GM18867 (cell line): ENCODE data around the gene MYH1.
"Not testable (repeated sequence)": the region's sequence is repeated elsewhere in the genome, so short reads cannot be mapped to it uniquely, and the experiment has no call there.

Experiments
- ATAC-seq: cut with Tn5 transposase; IDR thresholded peaks from one replicate; pipeline ENCODE4 v1.9.1; 2021; ENCODE audit warnings: mild to moderate bottlenecking, moderate library complexity; ENCODE audit not compliant: unreplicated experiment

MYH1 gene

DNA sequence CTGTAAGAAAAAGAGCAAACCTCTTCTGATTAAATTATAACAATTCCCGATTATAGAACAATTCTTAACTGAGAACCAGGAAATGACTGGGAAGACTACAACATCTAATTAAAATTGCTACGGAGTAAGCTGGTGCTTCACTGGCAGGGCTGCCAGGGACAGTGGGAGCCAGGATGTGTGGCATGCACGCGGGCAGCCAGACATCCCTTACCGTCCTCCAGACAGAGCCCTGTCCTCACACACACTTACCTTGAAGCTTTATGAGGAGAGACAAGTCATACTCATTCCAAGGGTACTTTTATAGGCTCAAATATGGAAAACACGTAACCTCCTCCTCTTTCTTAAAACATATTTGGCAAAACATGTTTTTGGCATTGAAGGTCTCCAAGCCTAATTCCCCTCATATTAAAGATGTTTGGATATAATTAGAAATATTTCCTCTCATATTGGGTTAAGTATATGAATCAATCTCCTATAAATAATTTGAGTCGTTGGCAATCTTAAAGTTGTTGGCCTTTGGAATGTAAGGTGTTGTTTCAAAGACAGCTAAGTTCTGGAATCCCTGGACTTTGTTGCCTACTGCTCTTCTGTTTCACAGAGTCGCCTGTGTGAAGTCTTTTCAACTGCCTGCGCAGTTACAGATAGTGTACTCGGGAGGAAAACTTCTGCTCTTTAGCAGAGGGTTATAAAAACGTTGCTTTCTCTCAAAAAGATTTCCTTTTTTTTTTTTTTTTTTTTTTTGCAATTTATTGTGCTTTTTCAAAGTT lies at the start of gene MYH1:
Gene MYH1 (minus strand): TSS at position 272 of the 767 bp plus-strand sequence. CDS start 1,900 bp downstream, outside the sequence.
- no peak for ATAC-seq

DNA sequence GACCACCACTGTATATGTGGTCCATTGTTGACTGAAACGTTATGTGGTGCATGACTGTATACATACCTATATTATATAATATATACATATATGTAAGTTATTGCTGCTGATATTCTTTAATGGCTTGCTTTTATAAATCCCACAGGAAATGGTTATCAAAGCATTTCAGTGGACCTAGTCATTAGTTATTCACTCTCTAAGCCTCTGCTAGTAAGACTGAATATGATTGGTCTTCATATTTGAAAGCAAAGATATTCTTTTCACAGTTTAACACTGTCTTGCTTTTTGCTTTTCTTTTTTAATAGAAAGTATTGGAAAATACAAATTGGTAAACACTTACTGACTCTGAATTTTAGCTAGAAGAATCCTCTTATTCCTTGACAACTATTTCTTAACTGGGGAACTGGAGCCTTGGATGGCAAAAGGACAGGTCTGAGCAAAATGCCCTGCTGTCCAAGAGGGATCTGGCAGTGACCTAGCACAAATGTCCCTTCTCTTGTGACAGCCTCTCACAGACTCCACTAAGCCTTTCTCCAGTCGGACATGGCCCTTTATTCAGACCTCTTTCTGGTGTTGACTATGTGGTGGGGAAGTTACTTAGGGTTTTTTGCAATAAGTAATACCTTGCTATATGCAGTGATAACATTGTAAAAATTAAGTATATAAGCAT lies 45.8 kb upstream of the MYH1 start:
- ATAC-seq = no peak

DNA sequence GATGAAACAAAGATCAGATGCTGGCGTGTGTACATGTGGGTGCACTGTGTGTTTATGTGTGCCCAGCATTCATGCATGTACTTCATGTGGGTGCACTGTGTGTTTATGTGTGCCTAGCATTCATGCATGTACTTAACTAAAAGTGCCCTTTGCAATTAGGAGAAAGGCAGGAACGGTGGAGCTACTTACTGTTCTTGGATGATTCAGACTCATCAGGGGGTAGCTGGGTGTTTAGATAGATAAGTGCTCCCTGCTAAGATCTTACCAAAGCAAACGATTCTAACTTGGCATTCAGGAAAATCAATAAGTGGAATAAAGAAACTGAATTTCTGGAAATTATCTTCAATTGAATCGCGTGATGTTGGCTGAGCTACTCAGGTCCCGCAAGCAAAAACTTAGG lies 39.7 kb upstream of the MYH1 start:
- ATAC-seq = no peak

DNA sequence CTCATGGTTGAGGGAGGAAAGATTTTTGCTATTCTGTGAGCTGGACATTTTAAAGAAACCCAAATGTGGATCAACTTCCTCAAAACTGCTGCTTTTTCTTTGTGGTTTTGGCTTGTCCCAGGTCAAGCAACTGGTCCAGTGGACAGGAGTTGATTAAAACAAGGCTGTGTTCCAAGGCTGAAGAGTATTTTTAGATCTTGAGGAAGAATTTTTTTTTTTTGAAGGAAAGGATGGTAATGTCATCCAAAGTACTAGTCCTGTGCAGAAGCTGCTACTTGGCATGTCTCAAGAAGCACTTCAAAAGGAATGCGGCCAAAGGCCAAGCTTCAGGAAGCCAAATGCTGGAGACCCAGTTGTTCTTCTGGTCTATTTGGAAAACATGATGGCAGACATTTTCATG lies 39.1 kb upstream of the MYH1 start:
- no peak for ATAC-seq

DNA sequence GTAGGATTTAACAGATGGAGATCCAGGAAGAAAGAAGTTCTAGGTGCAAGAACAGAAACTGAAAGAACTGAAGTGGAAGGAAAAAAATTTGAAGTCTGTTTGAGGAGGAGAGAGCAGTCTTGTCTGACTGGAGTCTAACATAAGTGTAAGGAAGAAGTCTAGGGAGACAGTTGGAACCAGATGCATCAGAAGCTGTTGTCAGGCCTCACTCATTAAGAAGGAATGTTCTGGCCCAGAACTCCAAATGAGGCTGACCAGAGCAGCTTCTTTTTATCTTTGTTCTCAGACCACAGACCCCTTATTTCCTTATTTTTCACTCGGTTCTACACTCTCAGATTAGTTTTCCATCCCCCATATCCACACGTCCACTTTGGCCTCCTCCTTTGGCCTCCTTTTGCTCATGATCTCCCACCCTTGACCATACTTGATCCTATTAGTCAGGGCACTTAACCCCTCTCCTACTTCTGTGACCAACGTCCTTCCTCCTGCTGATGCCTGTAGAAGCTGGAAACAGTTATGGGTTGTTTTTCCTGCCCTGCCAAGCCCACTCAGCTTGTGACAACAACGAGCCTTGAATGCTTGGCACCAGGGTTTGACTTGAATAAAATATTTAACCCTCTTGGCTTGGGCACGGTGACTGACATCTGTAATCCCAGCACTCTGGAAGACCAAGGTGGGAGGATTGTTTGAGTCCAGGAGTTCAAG lies 38.1 kb upstream of the MYH1 start:
- no peak for ATAC-seq

DNA sequence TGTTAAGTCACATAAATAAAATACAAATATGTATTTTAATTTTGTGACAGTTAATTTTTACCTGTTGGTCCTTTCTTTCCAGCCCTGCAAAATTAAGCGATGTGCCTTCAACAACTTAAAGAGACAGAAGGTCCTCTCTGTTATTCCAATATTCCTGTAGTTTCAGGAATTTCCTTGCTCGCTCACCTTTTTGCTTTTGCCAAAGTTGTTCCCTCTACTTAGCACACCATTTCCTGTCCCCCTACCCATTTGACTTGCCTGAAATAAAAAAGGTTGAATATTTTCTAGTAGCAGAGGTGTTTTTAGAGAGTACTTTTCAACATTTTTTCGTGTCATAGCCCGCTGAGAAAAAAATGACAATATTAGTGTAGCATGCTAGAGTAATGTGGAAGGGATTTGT lies 31.7 kb upstream of the MYH1 start:
- ATAC-seq = no peak

DNA sequence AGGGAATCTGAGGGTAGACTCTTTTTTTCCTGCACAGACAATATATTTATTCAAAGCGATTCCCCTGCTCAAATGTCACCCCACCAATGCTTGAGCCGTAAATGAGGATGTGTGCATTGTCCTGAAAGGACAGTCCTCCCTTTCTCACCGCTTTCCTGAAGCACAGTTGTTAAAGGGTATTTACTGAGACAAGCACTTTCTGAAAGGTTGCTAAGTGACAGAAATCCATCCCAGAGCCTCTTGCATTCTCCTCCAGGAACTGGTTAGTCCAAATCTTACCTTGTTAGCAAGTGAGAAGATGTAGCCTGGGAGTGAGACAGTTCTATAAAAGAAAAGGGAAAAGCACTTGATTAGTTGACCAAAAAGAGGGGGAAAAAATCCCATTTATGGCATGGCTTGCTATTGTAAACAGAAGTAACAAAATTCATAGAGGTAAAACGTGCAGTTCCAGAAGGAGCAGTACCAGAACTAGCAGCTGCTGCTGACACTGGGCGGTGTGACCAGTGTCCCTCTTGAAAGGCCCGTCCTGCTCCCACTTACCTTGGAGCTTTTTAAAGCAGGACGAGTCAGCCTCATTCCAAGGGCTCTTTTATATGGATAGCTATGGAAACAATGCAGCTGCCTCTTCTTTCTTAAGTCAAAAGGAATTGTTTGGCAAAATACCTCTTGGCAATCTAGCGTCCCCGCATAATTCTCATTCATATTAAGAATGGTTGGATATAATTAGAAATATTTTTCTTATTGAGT lies 30.9 kb upstream of the MYH1 start, which contains the start of gene MYH2:
Gene MYH2 (minus strand): TSS at position 563 of the 747 bp plus-strand sequence. CDS start 1,738 bp downstream, outside the sequence.
- ATAC-seq = no peak

DNA sequence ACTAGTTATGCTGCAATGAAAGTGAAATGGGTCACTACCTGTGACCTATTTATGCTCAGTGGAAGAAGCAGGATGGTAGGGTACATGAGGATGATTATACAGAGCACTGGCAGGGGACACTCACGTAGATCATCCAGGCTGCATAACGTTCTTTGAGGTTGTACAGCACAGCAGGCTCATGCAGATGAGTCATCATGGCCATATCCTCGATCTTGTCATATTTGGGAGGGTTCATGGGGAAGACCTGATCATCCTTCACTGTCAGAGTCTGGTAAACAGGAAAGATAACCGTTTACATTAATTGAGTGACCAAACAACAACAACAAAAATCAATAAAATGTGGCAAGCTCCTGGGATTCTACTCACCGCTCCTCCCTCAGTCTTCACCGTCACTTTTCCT lies 29.0 kb upstream of the MYH1 start:
- ATAC-seq = no peak

DNA sequence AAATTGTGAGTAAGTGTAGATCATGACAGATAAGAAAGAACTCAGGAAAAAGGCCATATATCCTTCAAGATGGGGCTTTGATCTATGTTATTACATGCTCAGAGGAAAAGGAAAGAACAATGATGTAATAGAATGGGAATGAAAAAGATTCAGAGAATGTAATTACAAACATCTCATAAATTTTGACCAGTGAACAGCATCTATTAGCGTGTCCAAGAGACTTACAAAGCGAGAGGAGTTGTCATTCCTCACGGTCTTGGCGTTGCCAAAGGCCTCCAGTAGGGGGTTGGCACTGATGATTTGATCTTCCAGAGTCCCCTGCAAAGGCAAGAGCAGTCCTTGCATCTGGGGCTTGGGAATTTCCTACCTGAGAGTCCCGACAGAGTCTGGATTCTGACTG lies 25.1 kb upstream of the MYH1 start:
- not testable (repeated sequence) for ATAC-seq

DNA sequence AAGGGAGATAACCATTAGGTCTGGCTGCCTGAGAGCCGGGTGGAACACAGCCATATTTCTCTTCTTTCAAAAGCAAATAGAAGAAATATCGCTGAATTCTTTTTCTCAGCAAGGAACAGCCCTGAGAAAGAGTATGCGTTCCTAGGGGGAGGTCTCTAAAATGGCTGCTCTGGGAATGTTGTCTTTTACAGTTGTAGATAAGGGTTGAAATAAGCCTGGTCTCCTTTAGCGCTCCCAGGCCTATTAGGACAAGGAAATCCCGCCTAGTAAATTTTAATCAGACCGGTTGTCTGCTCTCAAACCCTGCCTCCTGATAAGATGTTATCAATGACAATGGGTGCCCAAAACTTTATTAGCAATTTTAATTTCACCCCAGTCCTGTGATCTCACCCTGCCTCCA lies 22.8 kb upstream of the MYH1 start:
- not testable (repeated sequence) for ATAC-seq

DNA sequence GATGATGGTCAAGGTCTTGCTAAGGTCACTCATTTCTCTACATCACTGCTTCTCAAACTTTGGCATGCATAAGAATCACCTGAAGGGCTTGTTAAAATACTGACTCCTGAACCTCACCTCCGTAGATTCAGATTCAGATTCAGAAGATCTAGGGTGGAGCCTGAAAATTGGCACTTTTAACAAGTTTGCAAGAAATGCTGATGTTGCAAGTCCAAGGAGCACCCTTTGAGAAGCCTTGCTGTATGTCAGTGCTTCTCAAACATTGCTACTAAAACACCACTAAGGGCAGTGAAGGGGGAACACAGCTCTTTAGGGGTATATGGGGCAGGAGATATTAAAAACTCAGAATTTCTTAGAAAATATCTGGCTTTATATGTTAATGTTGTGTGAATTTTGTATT lies 13.7 kb upstream of the MYH1 start:
- ATAC-seq = no peak

DNA sequence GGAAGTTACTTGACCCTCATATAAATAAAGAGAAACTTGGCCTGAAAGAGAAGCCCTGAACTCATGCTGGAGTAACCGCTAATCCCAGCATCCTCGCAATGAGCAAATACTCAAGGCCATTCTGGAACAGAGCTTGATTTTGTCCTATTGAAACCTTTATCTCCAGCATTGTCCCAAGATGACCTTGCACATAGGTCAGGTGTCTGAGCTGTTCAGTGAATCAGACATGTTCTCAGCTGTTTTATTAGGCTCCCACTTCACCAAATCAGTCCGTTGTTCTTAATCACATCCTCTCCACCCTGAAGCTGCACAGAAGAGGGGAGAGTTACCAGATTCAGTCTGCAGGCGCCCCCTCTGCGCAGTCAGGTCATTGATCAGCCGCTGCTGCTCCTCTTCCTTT lies 9.1 kb upstream of the MYH1 start:
- no peak for ATAC-seq

DNA sequence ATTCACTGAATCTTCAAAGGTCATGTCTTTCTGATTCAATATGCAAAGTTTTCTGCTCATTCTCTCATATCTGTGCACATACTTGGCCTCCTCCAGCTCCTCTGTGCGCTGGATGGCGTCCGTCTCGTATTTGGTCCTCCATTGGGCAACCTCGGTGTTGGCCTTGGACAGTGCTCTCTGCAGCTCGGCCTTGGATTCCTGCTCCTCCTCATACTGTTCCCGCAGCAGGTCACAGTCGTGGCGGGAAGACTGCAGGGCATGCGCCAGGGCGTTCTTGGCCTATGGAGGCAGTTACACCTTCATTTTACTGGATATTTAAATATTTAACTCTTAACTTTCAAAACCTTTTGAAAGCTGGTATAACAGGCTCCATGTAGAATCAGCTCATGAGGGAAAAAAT lies 8.2 kb upstream of the MYH1 start:
- ATAC-seq = no peak

DNA sequence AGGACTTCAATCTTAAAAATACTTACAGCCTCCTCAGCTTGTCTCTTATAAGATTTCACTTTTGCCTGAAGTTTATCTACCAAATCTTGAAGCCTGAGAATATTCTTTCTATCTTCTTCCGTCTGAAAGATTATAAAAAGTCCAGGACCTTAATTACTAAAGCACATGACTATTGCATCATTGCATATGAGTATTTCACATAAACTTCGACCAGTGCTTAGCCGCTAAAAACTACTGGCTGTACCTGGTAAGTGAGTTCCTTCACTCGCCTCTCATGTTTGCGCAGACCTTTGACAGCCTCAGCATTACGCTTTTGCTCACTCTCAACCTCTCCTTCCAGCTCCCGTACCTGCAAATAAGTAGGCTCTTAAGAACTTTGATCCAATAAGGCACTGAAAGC lies 4.7 kb upstream of the MYH1 start:
- no peak for ATAC-seq

DNA sequence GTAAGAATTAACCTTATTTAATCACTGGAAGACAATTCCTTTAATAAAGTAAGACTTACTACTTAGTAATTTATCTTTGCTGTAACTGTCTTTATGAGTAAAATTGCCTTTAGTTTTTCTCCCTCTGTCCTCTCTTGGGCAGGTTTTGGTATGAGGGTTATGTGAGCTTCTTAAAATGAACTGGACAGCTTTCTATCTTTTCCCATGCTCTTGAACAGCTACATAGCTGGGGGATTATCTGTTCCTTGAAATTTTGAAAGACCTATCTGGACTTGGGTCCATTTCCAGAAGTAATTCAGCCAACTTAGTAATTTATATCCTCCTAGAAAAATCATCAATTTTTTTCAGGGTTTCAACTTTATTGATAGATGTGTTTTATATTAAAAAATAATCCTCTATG lies 3.6 kb upstream of the MYH1 start:
- no peak for ATAC-seq

DNA sequence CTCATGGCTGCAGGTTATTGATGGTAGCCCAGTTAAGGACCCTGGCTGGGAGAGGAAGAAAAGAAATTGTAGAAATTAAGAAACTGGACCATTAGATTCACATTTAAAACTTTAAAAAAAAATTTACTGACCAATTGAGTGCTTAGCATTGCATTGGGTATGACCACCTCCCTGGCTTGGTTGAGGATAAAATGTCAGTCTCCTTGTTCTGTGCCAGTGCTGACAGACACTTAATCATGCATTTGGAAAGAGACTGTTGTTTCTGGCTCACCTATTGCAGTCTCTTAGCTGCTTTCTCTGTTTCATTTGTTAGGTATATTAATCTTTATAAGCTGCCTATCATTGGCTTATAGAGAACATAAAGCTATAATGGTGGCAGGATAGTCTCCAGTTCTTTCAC lies 1.7 kb downstream of the MYH1 start:
- ATAC-seq = no peak

DNA sequence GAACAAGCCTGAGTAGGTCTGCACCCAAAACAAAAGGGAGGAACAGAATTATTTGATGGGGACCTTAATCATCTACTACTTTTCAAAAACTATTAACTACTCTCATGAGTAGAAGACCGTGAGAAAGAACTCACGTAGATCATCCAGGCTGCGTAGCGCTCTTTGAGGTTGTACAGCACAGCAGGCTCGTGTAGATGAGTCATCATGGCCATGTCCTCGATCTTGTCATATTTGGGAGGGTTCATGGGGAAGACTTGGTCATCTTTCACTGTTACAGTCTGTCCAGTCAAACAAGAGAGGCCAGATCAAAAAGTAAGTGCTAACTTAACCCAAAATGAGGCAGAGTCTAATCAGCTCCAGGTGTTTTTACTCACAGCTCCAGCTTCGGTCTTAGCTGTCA lies 2.3 kb downstream of the MYH1 start:
- ATAC-seq = no peak

DNA sequence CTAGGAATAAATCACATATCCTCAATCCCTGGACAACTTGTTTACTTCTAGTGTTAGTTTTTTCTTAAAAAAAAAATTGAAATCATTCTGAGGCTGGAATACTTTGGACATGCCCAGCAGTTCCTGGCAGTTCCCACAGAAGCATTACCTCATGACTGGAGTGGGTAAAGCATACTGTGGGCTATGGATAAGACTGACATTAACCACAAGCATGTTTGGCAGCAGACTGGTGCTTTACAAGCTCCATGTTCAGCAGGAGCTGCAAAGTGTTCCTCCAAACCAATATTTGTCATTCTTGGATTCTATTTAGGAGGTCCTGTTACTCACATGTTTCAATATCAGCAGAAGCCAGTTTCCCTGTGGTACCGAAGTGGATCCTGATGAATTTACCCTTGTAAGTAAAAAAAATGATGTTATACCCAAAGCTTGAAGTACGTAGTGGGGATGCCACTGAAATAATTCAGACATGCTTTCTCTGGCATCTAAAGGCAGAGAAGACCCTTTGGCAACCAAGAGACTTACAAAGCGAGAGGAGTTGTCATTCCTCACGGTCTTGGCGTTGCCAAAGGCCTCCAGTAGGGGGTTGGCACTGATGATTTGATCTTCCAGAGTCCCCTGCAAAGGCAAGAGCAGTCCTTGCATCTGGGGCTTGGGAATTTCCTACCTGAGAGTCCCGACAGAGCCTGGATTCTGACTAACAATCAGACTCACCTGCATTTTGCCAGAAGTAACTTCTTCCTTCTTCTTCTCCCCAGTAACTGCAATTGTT lies 4.9 kb downstream of the MYH1 start:
- ATAC-seq = no peak

DNA sequence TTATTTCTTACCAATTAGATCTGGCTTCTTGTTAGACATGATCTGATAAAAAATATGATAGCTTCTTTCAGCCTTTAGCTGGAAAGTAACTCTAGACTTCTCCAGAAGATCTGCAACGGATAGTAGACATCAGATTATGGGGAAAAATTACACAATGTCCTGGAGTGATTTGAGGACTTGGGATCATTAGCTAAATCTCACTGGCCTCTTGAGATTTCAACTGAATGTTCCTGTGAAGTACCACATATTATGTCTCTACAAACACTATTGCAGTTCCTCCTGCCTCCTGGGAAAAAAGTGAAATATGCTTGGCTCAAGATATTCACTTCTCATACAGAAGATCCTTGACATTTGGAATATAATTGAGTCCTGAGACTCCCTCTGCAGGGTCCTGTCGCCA lies 5.5 kb downstream of the MYH1 start:
- ATAC-seq = no peak

DNA sequence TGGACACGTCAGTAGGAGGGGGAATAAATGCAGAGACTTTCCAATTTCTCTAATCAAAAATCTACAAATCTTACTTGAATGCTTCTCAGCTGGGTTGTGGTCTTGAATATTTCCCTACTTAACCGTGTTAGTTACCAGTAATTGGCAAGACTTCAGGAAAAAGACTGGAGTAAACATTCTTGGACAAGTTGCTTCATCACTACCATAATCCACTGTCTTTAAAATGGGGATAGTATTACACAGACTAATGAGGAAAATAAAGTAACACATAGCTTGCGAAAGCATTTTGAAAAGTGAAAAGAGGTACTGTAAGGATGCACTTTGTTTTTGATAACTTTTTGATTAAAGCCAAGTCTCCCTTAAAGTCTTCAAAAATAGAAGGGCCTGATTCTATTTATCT lies 18.4 kb downstream of the MYH1 start:
- no peak for ATAC-seq
